ENCODE measurements around the gene PLAU.

Gene PLAU

GRCh38 chr10:73886085-73886529 lies 24.8 kb upstream of the PLAU start:
- peaks cover 2% of the 10 kb centered on the region for H3K79me2 ChIP-seq (ENCODE audit: control insufficient read depth, insufficient read depth, low read length, poor library complexity)
- DNase-seq, result peak; percentile 56 to 87
- no peak overlapping the region for H4K8ac ChIP-seq (ENCODE audit: low read depth, low read length)
- H3K9me3 ChIP-seq (ENCODE audit: insufficient read depth, low read depth, low read length), result no peaks in the 10 kb centered on the region
- no CpG with 5 or more reads among the region's 5 CpGs for WGBS (ENCODE audit: extremely low coverage, insufficient coverage, insufficient read length)
- peak overlapping the region; percentile 15 for H2BK12ac ChIP-seq (ENCODE audit: low read length)
- H3K23ac ChIP-seq (ENCODE audit: low read length), result no peak overlapping the region
- H4K12ac ChIP-seq (ENCODE audit: low read depth, low read length), result no peak overlapping the region
- H2AFZ ChIP-seq (ENCODE audit: insufficient read depth, low read length, poor library complexity), result no peak overlapping the region
- no peak overlapping the region for H3K9ac ChIP-seq (ENCODE audit: low read length)
- no peak overlapping the region for H3K27ac ChIP-seq (ENCODE audit: low read depth, low read length)
- no peak overlapping the region for H3K4me2 ChIP-seq (ENCODE audit: low read length)
- H4K91ac ChIP-seq (ENCODE audit: low read depth, low read length), result no peak overlapping the region
- no peak overlapping the region for H3K4me3 ChIP-seq (ENCODE audit: low read depth, low read length)
- peaks cover 17% of the 10 kb centered on the region for H3K79me1 ChIP-seq (ENCODE audit: low read length)
- peak overlapping the region; percentile 40 for H2BK120ac ChIP-seq (ENCODE audit: insufficient read depth, low read length, poor library complexity)
- H3K4ac ChIP-seq (ENCODE audit: low read depth, low read length), result no peak overlapping the region
- H3K14ac ChIP-seq (ENCODE audit: low read length), result no peak overlapping the region
- no peak overlapping the region for H2AK5ac ChIP-seq (ENCODE audit: low read length)
- H3K27me3 ChIP-seq (ENCODE audit: insufficient read depth, low read length), result no peaks in the 10 kb centered on the region
- peaks cover 21 to 25% of the 10 kb centered on the region in 2 experiments for H3K4me1 ChIP-seq (ENCODE audit: control insufficient read depth in 1 of 2, insufficient read depth in 2 of 2, low read length in 2 of 2)
- no peaks in the 10 kb centered on the region for H3K36me3 ChIP-seq (ENCODE audit: control insufficient read depth in 1 of 2, insufficient read depth in 2 of 2, low read length in 2 of 2)
- H2BK5ac ChIP-seq (ENCODE audit: low read depth, low read length, poor library complexity), result no peak overlapping the region
- no peak overlapping the region for H3K18ac ChIP-seq (ENCODE audit: low read length)

- peak overlapping the region; percentile 55 for H2AK5ac ChIP-seq (ENCODE audit: low read length)
- peak overlapping the region; percentile 69 for H4K8ac ChIP-seq (ENCODE audit: low read depth, low read length)
- peak overlapping the region; percentile 40 for H4K12ac ChIP-seq (ENCODE audit: low read depth, low read length)
- H2BK12ac ChIP-seq (ENCODE audit: low read length), result peak overlapping the region; percentile 75
- H3K18ac ChIP-seq (ENCODE audit: low read length), result peak overlapping the region; percentile 68
- H3K4me3 ChIP-seq (ENCODE audit: low read depth, low read length), result no peak overlapping the region
- peak in 1 of 2 donors; percentile 22 for DNase-seq
- peak overlapping the region; percentile 82 for H3K27ac ChIP-seq (ENCODE audit: low read depth, low read length)
- H3K9ac ChIP-seq (ENCODE audit: low read length), result no peak overlapping the region
- peaks cover 2% of the 10 kb centered on the region for H3K79me2 ChIP-seq (ENCODE audit: control insufficient read depth, insufficient read depth, low read length, poor library complexity)
- H2BK5ac ChIP-seq (ENCODE audit: low read depth, low read length, poor library complexity), result peak overlapping the region; percentile 64
- H3K14ac ChIP-seq (ENCODE audit: low read length), result peak overlapping the region; percentile 5
- no peaks in the 10 kb centered on the region for H3K9me3 ChIP-seq (ENCODE audit: insufficient read depth, low read depth, low read length)
- peak overlapping the region; percentile 75 for H2BK120ac ChIP-seq (ENCODE audit: insufficient read depth, low read length, poor library complexity)
- peaks cover 19% of the 10 kb centered on the region for H3K79me1 ChIP-seq (ENCODE audit: low read length)
- no peaks in the 10 kb centered on the region for H3K27me3 ChIP-seq (ENCODE audit: insufficient read depth, low read length)
- peak overlapping the region; percentile 14 for H3K4me2 ChIP-seq (ENCODE audit: low read length)
- no peaks in the 10 kb centered on the region for H3K36me3 ChIP-seq (ENCODE audit: control insufficient read depth in 1 of 2, insufficient read depth in 2 of 2, low read length in 2 of 2)
- H4K91ac ChIP-seq (ENCODE audit: low read depth, low read length), result peak overlapping the region; percentile 80
- H3K4me1 ChIP-seq (ENCODE audit: control insufficient read depth in 1 of 2, insufficient read depth in 2 of 2, low read length in 2 of 2), result peaks cover 24 to 25% of the 10 kb centered on the region in 2 experiments
- no peak overlapping the region for H3K4ac ChIP-seq (ENCODE audit: low read depth, low read length)
- peak overlapping the region; percentile 63 for H2AFZ ChIP-seq (ENCODE audit: insufficient read depth, low read length, poor library complexity)
- no CpG with 5 or more reads among the region's 4 CpGs for WGBS (ENCODE audit: extremely low coverage, insufficient coverage, insufficient read length)
- H3K23ac ChIP-seq (ENCODE audit: low read length), result no peak overlapping the region
These were observed 24.2 kb upstream of the PLAU start for GRCh38 chr10:73886661-73887293.

- DNase-seq, result peak in 1 of 2 donors; percentile 46
- Histone ChIP-seq H3K79me2 (ENCODE audit: control insufficient read depth, insufficient read depth, low read length, poor library complexity) (peaks cover 2% of the 10 kb centered on the region), H3K27me3 (ENCODE audit: insufficient read depth, low read length) (no peaks in the 10 kb centered on the region), H3K4ac (ENCODE audit: low read depth, low read length) (peak overlapping the region; percentile 31), H2AFZ (ENCODE audit: insufficient read depth, low read length, poor library complexity) (peak overlapping the region; percentile 63), H3K36me3 (ENCODE audit: control insufficient read depth in 1 of 2, insufficient read depth in 2 of 2, low read length in 2 of 2) (no peaks in the 10 kb centered on the region), H3K9me3 (ENCODE audit: insufficient read depth, low read depth, low read length) (no peaks in the 10 kb centered on the region), H3K4me1 (ENCODE audit: control insufficient read depth in 1 of 2, insufficient read depth in 2 of 2, low read length in 2 of 2) (peaks cover 24 to 27% of the 10 kb centered on the region in 2 experiments), H4K8ac (ENCODE audit: low read depth, low read length) (peak overlapping the region; percentile 13), H3K4me3 (ENCODE audit: low read depth, low read length) (no peak overlapping the region), H2AK5ac (ENCODE audit: low read length) (peak overlapping the region; percentile 64), H2BK120ac (ENCODE audit: insufficient read depth, low read length, poor library complexity) (peak overlapping the region; percentile 61), H3K9ac (ENCODE audit: low read length) (no peak overlapping the region), H3K18ac (ENCODE audit: low read length) (peak overlapping the region; percentile 27), H2BK12ac (ENCODE audit: low read length) (peak overlapping the region; percentile 37), H3K4me2 (ENCODE audit: low read length) (peak overlapping the region; percentile 14), H3K79me1 (ENCODE audit: low read length) (peaks cover 21% of the 10 kb centered on the region), H2BK5ac (ENCODE audit: low read depth, low read length, poor library complexity) (peak overlapping the region; percentile 30), H3K14ac (ENCODE audit: low read length) (peak overlapping the region; percentile 18), H3K23ac (ENCODE audit: low read length) (no peak overlapping the region), H4K91ac (ENCODE audit: low read depth, low read length) (peak overlapping the region; percentile 52), H4K12ac (ENCODE audit: low read depth, low read length) (peak overlapping the region; percentile 48), H3K27ac (ENCODE audit: low read depth, low read length) (peak overlapping the region; percentile 82)
- no CpG with 5 or more reads among the region's 12 CpGs for WGBS (ENCODE audit: extremely low coverage, insufficient coverage, insufficient read length)
These were observed 23.5 kb upstream of the PLAU start for GRCh38 chr10:73887294-73888039.

GRCh38 chr10:73888514-73888913 lies 22.4 kb upstream of the PLAU start:
- peak overlapping the region; percentile 42 for H2BK5ac ChIP-seq (ENCODE audit: low read depth, low read length, poor library complexity)
- no peak overlapping the region for H3K23ac ChIP-seq (ENCODE audit: low read length)
- DNase-seq, result peak; percentile 43 to 79
- peaks cover 2% of the 10 kb centered on the region for H3K79me2 ChIP-seq (ENCODE audit: control insufficient read depth, insufficient read depth, low read length, poor library complexity)
- H3K27me3 ChIP-seq (ENCODE audit: insufficient read depth, low read length), result no peaks in the 10 kb centered on the region
- peak overlapping the region; percentile 66 for H2BK12ac ChIP-seq (ENCODE audit: low read length)
- H3K18ac ChIP-seq (ENCODE audit: low read length), result peak overlapping the region; percentile 49
- H3K36me3 ChIP-seq (ENCODE audit: control insufficient read depth in 1 of 2, insufficient read depth in 2 of 2, low read length in 2 of 2), result no peaks in the 10 kb centered on the region
- no peak overlapping the region for H3K14ac ChIP-seq (ENCODE audit: low read length)
- H3K4me2 ChIP-seq (ENCODE audit: low read length), result no peak overlapping the region
- H2AFZ ChIP-seq (ENCODE audit: insufficient read depth, low read length, poor library complexity), result peak overlapping the region; percentile 15
- peaks cover 25% of the 10 kb centered on the region for H3K79me1 ChIP-seq (ENCODE audit: low read length)
- H2AK5ac ChIP-seq (ENCODE audit: low read length), result peak overlapping the region; percentile 23
- no CpG with 5 or more reads among the region's 5 CpGs for WGBS (ENCODE audit: extremely low coverage, insufficient coverage, insufficient read length)
- peak overlapping the region; percentile 25 for H4K8ac ChIP-seq (ENCODE audit: low read depth, low read length)
- H3K27ac ChIP-seq (ENCODE audit: low read depth, low read length), result peak overlapping the region; percentile 55
- H4K12ac ChIP-seq (ENCODE audit: low read depth, low read length), result no peak overlapping the region
- H4K91ac ChIP-seq (ENCODE audit: low read depth, low read length), result peak overlapping the region; percentile 64
- H3K4me3 ChIP-seq (ENCODE audit: low read depth, low read length), result peak overlapping the region; percentile 16
- peaks cover 28 to 34% of the 10 kb centered on the region in 2 experiments for H3K4me1 ChIP-seq (ENCODE audit: control insufficient read depth in 1 of 2, insufficient read depth in 2 of 2, low read length in 2 of 2)
- peak overlapping the region; percentile 57 for H2BK120ac ChIP-seq (ENCODE audit: insufficient read depth, low read length, poor library complexity)
- H3K9ac ChIP-seq (ENCODE audit: low read length), result no peak overlapping the region
- H3K9me3 ChIP-seq (ENCODE audit: insufficient read depth, low read depth, low read length), result no peaks in the 10 kb centered on the region
- H3K4ac ChIP-seq (ENCODE audit: low read depth, low read length), result no peak overlapping the region
